ENCODE measurements around the gene BTBD16. TPM values are rescaled to one million over a fixed set of nuclear protein-coding genes. Genes with fewer than 3 reads are reported as not detected.

BTBD16 gene
- total and polyA plus RNA-seq, 5 experiments from 2014 or later, result not detected

Other genes starting within 250 kb of the BTBD16 start
- 10 to 100 TPM; 71.4 to 78.0 TPM for gene PLEKHA1, start 103.4 kb downstream of the BTBD16 start, total RNA-seq
- 10 to 100 TPM; 76.9 to 91.6 (median 90.9) TPM for gene PLEKHA1, start 103.4 kb downstream of the BTBD16 start, polyA plus RNA-seq
- gene ARMS2, start 183.4 kb downstream of the BTBD16 start, total RNA-seq, result not detected
- not detected for gene ARMS2, start 183.4 kb downstream of the BTBD16 start, polyA plus RNA-seq
- not detected for gene HTRA1, start 190.3 kb downstream of the BTBD16 start, total RNA-seq
- gene HTRA1, start 190.3 kb downstream of the BTBD16 start, polyA plus RNA-seq, result not detected